Uterus (tissue), 4 donors: ENCODE results near the gene YBX2. TPM values are rescaled to one million over a fixed set of nuclear protein-coding genes. Genes with fewer than 3 reads are reported as not detected.

ENCODE experiments used
- DNase-seq, 2 donors: peaks; one replicate each; pipeline ENCODE4 v3.0.0-alpha.2; 2019 to 2020
- H3K27ac ChIP-seq, 2 donors: fragments of 200-600 bp; sonication (generic); 1 replicate in 1 of 2; 2 replicates in 1 of 2; pipeline ENCODE4 v1.5.1; 2016 to 2018
- H3K27me3 ChIP-seq, 2 donors: fragments of 200-600 bp; sonication (generic); one replicate each; pipeline ENCODE4 v1.5.1; 2018 to 2019; ENCODE audit warnings: control low read depth in 1 of 2
- H3K36me3 ChIP-seq, 2 donors: fragments of 200-600 bp; sonication (generic); one replicate each; pipeline ENCODE4 v1.5.1; 2019; ENCODE audit warnings: control low read depth in 1 of 2
- H3K4me1 ChIP-seq, 2 donors: fragments of 200-600 bp; sonication (generic); one replicate each; pipeline ENCODE4 v1.5.1; 2018 to 2019; ENCODE audit warnings: control low read depth in 1 of 2
- H3K4me3 ChIP-seq, 2 donors: fragments of 200-600 bp; sonication (generic); 1 replicate in 1 of 2; 2 replicates in 1 of 2; pipeline ENCODE4 v1.5.1; 2018 to 2019; ENCODE audit warnings: mild to moderate bottlenecking in 1 of 2
- H3K9me3 ChIP-seq, 2 donors: fragments of 200-600 bp; sonication (generic); one replicate each; pipeline ENCODE4 v1.5.1; 2019; ENCODE audit warnings: control low read depth in 1 of 2
- POLR2A ChIP-seq, 2 donors: fragments of 450-650 bp; IDR thresholded peaks; one replicate each; pipeline ENCODE4 v1.6.1; 2016; ENCODE audit warnings: antibody characterized with exemption in 2 of 2, mild to moderate bottlenecking in 1 of 2, moderate library complexity in 1 of 2
- intact Hi-C: fragments of 100-400 bp; cut with DNase I; formaldehyde crosslinking; loops from one replicate; pipeline ENCODE4 v1.15.1; 2023; ENCODE audit warnings: low total_unique reads
- total RNA-seq, 4 donors: library from RNA; depleted of rRNA in 3 of 4; stranded (reverse); fragments of >200 nt in 3 of 4; gene quantifications; one replicate each; pipeline versions ENCODE4 v1.1.0 to v1.2.4, GENCODE V29; 2014 to 2023
- TF ChIP-seq, protein P1 (sequence below), 4 experiments: fragments of 200-600 bp in 2 of 4; fragments of 450-650 bp in 2 of 4; sonication (generic) in 2 of 4; IDR thresholded peaks; one replicate each; pipeline ENCODE4 v1.5.1; 2016 to 2019; ENCODE audit warnings: antibody characterized with exemption in 4 of 4, mild to moderate bottlenecking in 2 of 4, moderate library complexity in 1 of 4
- donor health status: DM: yes; HTN: yes; CAD: no.

The YBX2 gene
- total RNA-seq, 4 donors from 2014 or later = 2.4 to 4.4 TPM; not detected in 2

DNA sequence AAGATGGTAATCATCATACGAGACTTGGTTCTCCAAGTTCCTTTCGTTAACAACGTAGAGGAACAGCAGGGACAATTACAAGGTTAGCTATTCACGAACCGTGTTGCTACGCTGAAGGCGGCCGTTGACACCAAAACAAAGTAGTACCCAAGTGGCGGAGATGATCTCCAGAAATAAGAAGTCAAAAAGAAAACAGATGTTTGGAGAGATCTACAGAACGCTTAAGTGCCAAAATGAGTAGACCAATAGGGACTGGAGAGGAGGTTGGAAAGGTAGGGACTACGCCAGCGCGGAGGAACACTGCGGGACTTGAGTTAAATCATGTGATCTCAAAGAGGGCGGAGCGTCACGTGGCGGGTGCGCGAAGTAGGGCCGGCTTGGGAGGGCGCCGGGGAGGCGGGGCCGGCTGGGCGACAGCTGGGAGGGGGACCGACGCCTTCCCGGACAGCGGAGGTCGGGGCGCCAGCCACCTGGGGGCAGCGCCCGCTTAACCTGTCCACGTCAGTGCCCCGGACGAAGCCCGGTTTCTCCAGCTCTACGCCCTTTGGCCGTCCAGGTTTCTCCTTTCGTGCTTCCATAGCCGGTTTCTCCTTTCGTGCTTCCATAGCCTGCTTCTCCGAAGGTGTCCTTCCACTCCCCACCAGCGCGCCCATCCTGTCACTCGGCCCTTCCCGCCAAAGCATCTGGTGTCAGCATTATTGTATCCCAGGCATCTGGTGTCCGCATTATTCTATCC, 51.6 kb downstream of the YBX2 start:
- no peaks in the 10 kb centered on the region for H3K27me3 ChIP-seq
- intact Hi-C loops = no loop called here
- peak; percentile 95 to 97 for DNase-seq
- peaks cover 5 to 9% of the 10 kb centered on the region in 2 donors for H3K4me1 ChIP-seq
- TF ChIP-seq POLR2A (IDR thresholded peaks at IDR 0.05) = peak; percentile 47 to 65
- TF ChIP-seq, protein P1, sequence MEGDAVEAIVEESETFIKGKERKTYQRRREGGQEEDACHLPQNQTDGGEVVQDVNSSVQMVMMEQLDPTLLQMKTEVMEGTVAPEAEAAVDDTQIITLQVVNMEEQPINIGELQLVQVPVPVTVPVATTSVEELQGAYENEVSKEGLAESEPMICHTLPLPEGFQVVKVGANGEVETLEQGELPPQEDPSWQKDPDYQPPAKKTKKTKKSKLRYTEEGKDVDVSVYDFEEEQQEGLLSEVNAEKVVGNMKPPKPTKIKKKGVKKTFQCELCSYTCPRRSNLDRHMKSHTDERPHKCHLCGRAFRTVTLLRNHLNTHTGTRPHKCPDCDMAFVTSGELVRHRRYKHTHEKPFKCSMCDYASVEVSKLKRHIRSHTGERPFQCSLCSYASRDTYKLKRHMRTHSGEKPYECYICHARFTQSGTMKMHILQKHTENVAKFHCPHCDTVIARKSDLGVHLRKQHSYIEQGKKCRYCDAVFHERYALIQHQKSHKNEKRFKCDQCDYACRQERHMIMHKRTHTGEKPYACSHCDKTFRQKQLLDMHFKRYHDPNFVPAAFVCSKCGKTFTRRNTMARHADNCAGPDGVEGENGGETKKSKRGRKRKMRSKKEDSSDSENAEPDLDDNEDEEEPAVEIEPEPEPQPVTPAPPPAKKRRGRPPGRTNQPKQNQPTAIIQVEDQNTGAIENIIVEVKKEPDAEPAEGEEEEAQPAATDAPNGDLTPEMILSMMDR (IDR thresholded peaks at IDR 0.05) = no peak
- peak overlapping the region; percentile 75 to 93 for H3K4me3 ChIP-seq
- H3K27ac ChIP-seq = peak overlapping the region; percentile 95 to 99
- H3K36me3 ChIP-seq = no peaks in the 10 kb centered on the region
- H3K9me3 ChIP-seq = no peaks in the 10 kb centered on the region

DNA sequence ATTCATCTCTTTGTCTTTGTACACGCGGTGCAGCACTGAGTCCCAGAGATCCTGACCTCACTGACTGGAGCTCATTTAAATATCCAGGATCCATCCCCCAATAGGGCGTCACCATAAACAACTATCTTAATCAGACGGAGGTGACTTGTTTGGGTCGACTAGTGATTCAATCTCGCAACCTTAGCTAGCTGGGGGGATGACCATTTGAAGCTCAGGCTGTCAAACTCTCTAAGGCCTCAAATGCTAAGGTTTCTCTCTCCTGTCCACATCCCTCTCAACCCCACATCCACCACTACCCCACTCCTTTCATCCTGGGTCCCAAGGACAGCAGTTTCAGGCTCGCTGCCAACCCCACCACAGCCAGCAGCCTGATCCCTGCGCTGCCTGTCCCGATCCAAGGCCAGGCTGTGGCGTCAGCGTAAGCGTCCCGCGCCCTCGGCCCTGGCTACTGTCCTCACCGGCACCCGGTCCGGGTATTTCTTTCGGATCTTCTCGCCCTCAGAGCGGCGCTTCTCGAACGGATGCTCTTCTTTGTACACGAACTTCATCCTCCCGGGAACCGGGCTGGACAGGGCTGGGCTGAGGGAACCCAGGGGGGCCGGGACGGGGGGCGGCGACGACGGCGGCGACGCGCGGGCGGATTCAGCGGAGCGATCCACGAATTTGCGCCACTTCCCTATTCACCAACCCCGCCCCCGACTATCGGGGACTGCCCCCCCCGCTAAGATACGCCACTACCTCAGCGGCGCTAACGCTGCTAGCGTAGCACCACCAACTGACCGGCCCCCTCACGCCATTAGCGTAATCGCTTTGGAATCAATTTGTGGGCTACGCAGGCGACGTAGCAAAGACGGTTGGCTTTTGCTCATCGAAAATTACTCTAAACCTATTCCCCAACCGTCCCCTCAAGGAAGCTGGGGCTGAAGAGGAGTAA, 52.4 kb downstream of the YBX2 start, which contains the start of gene GABARAP:
TSS of gene GABARAP (minus strand) at position 667 of the 934 bp plus-strand sequence. CDS start at position 548, 119 bp downstream.
- Histone ChIP-seq H3K36me3 (no peaks in the 10 kb centered on the region), H3K4me1 (peaks cover 7 to 9% of the 10 kb centered on the region in 2 donors), H3K27ac (peak within 1 kb of the TSS; percentile 95 to 99), H3K9me3 (no peaks in the 10 kb centered on the region), H3K4me3 (peak within 1 kb of the TSS; percentile 75 to 93), H3K27me3 (no peaks in the 10 kb centered on the region)
- DNase-seq = peak; percentile 95 to 96
- peak; percentile 70 to 76 for TF ChIP-seq POLR2A (IDR thresholded peaks at IDR 0.05)
- TF ChIP-seq, protein P1 (IDR thresholded peaks at IDR 0.05) = peak in 1 of 4 experiments; percentile 14
- intact Hi-C loops = no loop called here

DNA sequence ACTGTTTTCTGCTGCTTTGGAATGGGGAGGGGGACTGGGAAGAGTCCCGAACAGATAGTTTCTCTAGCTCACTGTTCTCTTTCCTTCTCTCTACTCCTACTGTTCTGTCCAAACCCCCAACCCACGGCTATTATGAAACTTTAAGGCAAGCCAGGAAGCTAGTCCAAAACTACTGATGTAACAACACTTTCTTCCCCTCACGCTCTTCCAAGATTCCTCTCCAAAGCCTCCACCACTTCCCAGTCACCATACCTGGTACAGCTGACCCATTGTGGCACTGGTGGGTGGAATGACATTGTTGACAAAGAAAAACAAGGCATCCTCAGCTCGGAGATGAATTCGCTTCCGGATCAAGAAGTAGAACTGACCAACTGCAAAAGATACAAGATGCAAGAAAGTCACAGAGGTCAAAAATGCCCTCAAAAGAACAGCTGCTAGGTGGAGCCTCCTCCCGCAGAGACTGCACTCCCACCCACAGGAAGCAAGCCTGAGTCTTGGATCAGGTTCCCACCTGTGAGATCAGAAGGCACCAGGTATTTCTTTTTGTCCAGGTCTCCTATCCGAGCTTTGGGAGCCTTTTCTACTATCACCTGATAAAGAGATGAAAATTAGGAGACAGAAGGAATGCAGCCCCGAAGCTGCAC, 53.2 kb downstream of the YBX2 start:
- Histone ChIP-seq H3K36me3 (no peaks in the 10 kb centered on the region), H3K27me3 (no peaks in the 10 kb centered on the region), H3K27ac (peak overlapping the region; percentile 95 to 99), H3K4me3 (peak overlapping the region; percentile 75 to 93), H3K9me3 (no peaks in the 10 kb centered on the region), H3K4me1 (peaks cover 9% of the 10 kb centered on the region in 2 donors)
- intact Hi-C loops = no loop called here
- no peak for TF ChIP-seq POLR2A (IDR thresholded peaks at IDR 0.05)
- TF ChIP-seq, protein P1 (IDR thresholded peaks at IDR 0.05) = no peak
- DNase-seq = no peak

DNA sequence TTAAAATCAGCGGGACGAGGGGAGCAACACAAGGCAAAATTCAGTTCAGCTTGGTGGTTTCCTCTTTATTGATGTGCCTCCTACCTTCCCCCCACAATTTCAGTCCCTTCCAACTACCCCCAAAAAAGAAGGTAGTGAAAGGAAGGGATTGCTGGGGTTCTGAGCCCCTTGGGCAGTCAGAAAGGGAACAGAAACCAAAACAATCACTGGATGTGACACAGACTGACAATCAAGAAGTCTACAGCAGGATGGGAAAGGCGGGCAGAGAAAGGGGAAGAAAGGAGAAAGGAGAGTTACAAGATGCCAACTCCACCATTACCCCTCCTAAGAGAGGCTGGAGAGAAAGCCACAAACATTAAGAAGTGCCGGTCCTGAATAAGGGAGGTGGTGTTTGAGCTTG, 54.1 kb downstream of the YBX2 start:
- Histone ChIP-seq H3K4me3 (peak overlapping the region in 1 of 2 donors; percentile 93), H3K27ac (peak overlapping the region; percentile 95 to 99), H3K9me3 (no peaks in the 10 kb centered on the region), H3K4me1 (peaks cover 9% of the 10 kb centered on the region in 2 donors), H3K27me3 (no peaks in the 10 kb centered on the region), H3K36me3 (no peaks in the 10 kb centered on the region)
- DNase-seq = no peak
- TF ChIP-seq POLR2A (IDR thresholded peaks at IDR 0.05) = no peak
- TF ChIP-seq, protein P1 (IDR thresholded peaks at IDR 0.05) = no peak
- intact Hi-C loops = no loop called here
